T-helper 22 cell (primary cell): ENCODE measurements around the gene MAP3K14.
A peak's percentile ranks its signal among the peaks of the same experiment; 100 is the strongest.
"Not testable (repeated sequence)": the region's sequence is repeated elsewhere in the genome, so short reads cannot be mapped to it uniquely, and the experiment has no call there.

Source experiments
- DNase-seq: peaks from one replicate; pipeline ENCODE4 v3.0.0-alpha.2; 2020; ENCODE audit warnings: low read depth

The MAP3K14 gene

DNA sequence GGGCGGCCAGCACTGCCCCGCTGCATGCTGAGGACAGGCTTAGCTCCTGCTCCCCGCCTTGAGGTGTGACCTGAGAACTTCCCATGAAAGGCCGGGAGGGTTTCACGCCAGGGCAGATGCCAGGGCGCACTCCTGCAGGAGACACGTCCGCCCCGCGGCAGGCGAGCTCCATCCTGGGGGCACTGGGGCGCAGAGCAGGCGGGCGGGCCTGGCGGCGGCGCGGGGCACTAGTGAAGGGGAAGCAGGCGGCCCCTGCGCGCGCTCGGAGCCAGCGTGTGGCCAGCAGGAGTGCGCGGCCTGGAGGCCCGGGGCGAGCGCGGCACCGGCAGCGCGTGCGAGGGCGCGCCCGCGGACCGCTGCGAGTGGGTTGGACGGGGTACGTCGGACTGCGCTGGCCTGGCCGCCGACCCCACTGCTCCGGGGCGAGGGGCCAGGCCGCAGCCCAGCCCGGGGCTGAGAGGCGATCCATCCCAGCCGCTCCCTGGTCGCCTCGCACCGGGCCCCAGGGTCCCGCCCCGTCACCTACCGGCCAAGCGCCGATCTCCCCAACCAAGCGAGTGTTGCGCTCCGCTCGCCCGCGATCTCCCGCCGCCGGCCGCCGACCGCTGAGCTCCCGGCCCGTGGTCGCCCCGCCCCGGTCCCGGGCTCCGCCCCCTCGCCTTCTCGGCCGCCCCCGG, at the start of gene MAP3K14:
TSS of gene MAP3K14 (minus strand) at position 587 of the 677 bp plus-strand sequence. CDS start 26,275 bp downstream, outside the sequence.
- peak; percentile 52 for DNase-seq

DNA sequence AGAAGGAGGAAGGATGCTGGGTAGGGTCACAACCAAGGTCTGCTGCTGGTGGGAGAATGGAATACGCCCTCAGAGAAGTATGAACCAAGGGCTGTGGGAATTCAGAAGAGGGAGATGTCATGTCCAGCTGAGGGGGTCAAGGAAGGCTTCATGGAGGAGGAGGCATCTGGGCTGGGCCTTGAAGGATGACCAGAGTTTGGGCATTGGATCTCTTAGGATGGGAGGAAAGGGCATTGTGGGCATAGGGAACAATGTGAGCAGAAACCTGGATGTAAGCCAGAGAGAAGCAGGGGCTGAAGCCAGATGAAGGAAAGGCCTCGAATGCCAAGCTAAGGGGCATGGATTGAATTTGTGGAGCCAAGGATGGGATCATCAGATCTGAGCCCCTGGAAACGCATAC, 49.2 kb upstream of the MAP3K14 start:
- DNase-seq, result no peak

DNA sequence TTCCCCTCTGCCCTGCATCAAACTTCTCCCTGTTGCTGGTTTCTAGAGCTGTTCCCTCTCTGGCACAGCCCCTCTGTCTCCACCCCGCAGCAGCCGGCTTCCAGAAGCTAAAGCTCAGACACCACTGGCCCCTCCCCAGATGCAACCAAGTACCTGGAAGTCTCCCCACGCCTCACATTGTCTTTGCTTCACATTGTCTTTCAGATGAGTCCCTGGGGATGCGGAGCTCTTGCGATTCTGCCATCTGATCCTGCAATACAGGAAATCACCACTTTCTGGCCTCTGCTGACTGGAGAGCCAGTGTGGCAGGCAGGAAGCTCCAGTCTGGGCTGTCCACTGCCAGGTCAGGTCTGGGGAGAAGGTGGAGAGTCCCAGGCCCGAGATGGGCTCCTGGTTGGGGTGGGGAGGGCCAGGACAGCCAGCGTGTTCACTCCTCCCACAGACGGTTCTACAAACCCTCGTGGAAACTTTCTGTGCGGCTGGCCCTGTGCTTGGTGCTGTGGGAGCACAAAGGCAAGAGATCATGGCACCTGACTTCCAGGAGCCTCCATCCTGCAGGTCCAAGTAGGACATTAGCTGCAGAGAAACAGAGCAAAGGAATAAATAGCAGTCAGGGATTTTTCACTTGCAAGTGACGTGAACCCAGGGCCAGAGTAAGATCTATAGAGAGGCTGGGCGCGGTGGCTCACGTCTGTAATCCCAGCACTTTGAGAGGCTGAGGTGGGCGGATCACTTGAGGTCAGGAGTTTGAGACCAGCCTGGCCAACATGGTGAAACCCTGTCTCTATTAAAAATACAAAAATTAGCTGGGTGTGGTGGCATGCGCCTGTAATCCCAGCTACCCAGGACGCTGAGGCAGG, 47.9 kb upstream of the MAP3K14 start:
- no peak for DNase-seq

DNA sequence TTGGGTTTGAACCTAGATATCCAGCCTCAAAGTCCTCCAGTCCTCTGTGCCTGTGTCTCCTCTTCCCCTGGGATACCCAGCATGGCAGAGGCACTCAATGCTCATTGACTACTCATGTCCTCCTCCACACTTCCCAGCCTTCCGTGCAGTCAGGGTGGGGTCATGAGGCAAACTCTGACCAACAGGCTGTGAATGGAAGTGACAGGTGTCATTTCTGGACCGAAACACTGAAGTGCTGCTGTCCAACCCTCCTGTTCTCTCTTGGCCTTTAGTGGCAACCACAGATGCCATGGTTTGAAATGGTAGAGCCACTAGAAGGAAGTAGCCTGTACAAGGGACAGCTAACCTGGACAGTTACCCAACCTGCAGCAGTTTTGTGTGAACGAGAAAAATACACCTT, 46.7 kb upstream of the MAP3K14 start:
- DNase-seq, result no peak

DNA sequence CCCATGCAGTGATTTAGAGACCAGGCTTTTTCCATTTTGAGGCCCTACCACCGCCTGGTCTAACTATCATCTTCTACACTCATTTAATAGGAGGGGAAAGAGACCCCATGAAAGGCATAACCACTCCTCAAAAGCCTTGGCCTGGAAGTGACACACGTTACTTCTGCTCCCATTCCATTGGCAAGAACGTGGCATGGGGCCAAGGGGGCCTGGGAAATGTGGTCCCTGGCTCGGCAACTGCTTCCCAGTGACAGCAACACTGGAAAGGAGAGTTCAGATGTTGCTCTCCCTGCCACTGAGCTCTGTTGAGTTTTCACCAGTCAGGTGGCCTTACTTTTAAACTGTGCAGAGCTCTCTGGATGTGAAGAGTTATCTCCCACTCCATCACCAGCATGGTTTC, 45.2 kb upstream of the MAP3K14 start:
- DNase-seq, result no peak

DNA sequence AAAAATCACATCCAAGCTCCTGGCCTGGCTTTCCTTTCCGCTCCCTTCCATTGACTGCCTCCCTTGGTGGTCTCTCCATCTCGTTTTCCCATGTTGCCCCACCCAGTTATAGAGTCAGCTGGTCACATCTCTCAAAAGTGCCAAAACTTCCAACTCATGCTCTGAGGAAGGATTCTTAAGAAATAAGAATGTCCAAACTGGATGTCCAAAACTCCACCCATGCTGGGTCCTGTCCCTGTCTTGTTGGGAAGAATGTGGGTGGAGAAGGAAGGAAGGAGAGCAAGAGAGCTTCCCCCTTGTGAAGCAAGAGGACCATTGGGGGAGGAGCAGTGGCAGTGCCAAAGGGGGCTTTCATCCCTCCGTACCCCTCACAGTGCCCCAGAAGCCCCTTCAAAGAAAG, 44.6 kb upstream of the MAP3K14 start:
- DNase-seq, result no peak

DNA sequence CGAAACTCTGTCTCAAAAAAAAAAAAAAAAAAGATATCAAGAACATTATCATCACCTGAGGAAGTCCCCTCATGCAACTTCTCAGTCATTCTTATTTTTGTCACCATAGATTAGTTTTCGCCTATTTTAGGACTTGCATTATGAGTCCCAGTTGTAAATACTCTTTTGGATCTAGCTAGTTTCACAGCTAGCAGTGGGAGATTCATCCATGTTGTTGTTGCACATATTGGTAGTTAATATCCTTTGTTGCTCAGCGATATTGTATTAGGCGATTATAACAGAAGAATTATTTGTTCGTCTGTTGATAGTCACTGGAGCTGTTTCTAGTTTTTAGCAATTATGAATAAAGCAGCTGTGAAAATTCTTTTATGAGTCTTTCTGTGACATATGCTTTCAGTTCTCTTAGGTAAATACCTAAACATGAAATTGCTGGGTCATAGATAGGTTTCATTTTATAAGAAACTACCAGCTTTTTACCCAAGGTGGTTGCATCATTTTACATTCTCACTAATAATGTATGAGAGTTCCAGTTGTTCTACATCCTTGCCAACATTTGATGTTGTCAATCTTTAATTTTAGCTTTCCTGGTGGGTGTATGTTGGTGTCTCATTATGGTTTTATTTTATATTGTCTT, 40.7 kb upstream of the MAP3K14 start:
- no peak for DNase-seq

DNA sequence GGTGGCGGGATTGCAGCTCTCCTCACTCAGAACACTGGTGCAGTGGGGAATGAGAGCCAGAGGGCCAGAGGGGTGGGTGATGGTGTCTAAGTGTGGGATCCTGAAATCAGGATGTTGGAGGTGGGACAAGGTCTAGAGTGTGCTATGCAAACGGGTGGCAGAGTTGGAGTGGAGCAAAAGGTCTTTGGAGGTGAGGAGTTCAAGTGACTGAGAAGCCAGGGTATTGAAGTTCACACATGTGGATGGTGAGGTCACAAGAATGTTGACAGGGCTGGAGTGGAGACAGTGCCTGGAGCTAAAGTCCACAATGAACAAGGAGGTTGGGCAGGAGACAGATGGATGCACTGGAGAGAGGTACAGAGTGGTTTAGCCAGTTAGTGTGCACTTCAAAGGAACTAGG, 38.3 kb upstream of the MAP3K14 start:
- no peak for DNase-seq

DNA sequence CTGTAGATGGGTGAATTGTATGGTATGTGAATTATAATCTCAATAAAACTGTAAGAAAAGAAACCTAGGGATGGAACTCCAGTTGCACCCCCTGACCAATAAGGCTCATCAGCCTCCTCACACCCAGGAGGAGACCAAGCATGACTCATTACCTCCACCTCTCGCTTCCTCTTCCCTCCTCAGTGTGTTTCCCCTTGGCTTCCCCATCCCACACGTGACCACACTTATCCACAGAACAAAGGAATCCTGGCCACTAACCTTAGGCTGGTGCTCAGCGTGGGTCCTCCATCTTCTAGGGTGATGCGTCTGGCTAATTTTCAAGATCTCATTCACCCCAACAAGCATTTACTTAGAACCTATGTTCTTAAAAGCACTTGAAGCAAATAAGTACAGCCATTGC, 36.2 kb upstream of the MAP3K14 start:
- no peak for DNase-seq

DNA sequence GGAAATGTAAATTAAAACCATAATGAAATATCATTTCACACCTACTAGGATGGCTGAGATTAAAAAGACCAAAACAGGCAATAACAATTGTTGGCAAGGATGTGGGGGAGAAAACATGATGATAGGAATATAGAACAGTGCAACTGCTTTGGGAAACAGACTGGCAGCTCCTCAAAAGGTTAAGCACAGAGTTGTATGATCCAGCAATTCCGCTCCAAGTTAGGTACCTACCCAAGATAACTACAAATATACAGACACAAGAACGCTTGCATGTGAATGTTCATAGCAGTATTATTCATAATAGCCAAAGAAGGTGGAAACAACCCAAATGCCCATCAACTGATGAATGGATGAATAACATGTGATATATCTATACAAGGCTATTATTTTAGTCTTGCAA, 35.0 kb upstream of the MAP3K14 start:
- no peak for DNase-seq

DNA sequence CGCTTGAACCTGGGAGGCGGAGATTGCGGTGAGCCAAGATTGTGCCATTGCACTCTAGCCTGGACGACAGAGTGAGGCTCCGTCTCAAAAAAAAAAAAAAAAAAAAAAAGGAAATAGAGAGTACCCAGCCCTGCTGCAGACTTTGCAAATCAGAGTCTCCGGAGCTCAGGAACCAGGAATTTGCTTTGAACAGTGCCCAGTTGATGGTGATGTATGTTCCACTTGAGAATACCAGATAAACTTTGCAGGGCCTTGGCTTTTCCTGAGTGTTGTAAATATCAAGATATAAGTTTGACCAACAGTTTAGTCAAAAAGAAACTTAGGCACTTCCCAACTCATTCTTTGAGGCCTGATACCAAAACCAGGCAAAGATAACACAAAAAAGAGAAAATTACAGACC, 30.6 kb upstream of the MAP3K14 start:
- DNase-seq, result no peak

DNA sequence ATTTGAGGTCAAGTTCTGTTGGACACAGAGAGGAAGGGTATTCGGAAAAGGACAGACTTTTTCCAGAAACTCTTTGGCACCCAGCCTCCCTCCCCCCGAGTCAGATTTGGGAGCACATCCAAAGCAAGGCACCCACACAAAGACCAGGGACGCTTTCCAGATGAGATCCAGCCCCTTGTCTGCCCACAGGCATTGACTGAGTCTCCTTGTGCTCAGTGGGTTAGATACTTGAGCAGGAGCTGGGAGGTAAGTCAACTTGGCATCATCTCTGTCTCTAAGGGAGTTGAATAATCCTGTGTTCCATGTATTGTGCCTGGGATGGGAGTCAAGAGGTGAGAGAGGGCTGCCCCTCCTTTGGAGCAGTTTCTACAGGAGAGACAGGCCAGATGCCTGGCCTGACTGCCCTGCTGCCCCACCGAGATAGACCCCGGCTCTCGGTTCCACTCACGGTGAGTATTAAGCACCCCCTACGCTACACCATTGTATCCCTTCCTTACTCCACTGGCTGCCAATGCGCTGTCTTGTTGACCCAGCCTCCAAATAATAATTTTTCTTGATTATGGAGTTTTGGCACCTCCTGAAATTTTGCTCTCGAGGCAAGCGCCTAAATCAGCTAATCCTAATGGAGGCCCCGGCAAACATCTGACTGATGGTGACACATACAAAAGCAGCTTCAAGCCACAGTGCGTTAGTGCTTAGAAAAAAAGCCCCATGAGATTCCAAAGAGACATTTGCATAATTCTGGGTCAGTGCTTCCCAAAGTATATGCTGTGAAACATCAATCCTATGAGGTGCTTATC, 29.6 kb upstream of the MAP3K14 start:
- DNase-seq, result no peak

DNA sequence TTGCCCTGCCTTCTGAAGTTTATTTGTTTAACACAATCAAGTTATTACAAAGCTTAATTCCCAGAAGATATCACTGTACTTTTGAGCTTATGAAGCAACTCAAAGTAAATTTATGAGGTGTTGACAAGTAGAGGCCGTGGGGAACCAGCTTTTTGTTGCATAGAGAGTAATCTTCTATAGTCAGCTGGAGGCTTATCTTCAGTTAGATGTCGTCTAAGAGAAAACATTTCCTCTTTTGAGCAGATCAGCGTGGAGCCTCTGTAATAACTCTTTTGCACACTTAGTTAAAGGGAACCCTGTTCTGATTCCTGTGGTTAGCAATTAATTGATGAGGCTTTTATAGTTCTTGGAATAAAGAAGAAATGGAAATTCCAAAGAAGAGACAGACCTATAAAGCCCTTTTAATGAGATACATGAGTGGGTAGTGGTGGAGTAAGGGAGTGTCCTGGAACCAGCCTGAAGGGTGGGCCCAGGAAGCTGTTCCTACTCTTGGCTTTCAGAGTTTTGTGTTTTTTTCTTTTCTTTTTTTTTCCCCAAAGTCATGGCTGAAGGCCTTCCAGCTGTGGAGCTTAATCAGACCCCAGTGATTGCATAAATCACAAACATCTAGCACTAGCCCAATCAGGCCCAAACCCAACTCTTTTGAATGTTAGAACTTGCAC, 28.9 kb upstream of the MAP3K14 start:
- no peak for DNase-seq

DNA sequence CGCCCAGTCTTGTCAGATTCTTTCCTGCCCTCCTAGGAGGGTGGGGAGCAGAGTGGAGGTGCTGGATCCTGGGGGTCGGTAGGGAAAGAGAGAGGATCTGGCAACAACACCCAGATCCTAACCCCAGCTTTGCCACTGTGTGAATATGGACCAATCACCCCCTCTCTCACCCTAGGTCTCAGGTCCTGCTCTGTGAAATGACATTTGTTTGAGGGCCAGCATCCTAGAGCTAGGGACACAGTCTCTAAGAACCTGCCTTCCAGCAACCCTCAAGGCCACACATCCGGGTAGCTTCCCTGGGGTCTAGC, 28.4 kb upstream of the MAP3K14 start:
- no peak for DNase-seq

DNA sequence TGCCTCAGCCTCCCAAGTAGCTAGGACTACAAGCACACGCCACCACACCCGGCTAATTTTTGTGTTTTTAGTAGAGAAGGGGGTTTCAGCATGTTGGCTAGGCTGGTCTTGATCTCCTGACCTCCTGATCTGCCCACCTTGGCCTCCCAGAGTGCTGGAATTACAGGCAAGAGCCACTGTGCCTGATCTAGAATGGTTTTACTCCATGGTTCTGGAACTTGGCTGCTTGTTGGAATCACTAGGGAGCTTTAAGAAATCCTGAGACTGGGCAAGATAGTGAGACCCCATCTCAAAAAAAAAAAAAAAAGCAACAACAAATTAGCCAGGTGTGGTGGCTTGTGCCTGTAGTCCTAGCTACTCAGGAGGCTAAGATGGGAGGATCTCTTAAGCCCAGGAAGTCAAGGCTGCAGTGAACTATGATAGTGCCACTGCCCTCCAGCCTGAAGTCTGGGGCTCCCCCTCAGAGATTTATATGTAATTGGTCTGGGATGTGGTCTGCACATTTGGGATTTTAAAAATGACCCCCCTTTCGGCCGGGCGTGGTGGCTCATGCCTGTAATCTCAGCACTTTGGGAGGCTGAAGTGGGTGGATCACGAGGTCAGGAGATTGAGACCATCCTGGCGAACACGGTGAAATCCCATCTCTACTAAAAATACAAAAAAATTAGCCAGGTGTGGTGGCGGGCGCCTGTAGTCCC, 27.3 kb upstream of the MAP3K14 start:
- not testable (repeated sequence) for DNase-seq

DNA sequence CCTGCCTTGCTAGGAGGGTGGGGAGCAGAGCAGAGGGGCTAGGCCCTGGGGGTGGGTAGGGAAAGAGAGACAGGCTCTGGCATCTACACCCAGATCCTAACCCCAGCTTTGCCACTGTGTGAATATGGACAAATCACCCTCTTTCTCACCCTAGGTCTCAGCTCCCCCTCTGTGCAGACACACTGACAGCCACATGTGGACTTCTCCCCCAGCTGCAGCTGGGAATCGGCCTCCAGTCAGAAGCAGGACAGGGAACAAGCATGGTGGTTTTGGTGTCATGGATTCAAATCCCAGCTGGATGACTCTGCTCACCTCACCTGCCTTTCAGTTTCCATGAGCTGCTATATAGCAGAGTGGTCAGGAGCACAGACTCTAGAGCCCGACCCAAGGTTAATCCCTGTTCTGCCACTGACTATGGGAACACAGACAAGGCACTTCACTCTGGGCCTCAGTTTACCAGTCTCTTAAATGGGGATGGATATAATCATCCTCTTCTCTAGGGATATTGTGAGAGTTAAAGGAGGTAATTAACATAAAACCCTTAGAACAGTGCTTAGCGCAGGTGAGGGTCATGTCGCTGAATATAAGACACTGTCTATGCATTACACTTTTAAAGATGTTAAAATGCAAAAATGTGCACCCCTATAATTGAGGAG, 26.2 kb upstream of the MAP3K14 start:
- DNase-seq, result no peak

DNA sequence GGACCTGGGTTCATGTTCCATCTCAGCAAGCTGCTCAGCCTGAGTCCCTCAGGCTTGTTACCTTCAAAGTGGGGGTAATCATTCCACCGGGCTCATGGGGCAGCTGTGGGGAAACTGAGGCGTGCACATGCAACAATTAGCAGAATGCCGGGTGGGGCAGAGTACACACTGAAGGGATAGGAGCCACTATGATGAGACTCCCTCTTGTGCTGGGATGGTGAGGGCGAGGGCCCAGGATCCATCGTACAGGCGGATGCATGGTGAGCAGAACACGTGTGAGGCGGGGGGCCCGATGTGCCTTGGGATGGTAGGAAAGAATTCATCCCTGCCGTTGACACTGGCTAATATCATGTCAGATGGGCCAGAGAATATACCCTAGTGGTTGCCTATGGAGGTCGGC, 25.5 kb upstream of the MAP3K14 start:
- DNase-seq, result no peak

DNA sequence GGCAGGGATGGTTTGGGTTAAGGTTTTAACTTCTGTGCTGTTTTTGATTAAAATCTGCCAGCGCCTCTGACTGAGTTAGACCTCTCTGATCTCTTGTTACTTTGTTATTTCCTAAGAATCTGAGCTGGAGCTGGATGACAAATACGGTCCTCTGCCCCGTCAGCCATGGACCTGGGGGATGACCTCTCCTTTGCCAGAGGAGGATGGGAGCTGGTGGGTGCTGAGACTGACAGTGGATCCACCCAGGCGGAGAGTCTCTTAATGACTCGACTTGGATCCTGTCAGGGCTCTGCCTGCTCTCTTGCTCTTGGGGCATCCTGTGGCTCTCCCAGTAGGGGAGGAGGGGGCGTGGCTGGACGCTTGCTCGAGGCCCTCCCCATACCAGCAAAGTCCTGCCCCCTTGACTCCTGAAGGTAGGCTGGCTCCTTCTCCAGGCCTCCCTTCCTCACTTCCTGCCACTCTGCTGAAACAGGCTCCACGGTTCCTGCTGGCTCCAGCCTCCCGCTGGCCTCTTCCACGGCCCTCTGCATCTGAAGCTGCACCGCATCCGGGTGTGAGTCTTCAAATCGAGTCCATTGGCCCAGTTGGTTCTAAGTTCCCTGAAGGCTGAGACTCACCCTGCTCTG, 24.8 kb upstream of the MAP3K14 start:
- no peak for DNase-seq

DNA sequence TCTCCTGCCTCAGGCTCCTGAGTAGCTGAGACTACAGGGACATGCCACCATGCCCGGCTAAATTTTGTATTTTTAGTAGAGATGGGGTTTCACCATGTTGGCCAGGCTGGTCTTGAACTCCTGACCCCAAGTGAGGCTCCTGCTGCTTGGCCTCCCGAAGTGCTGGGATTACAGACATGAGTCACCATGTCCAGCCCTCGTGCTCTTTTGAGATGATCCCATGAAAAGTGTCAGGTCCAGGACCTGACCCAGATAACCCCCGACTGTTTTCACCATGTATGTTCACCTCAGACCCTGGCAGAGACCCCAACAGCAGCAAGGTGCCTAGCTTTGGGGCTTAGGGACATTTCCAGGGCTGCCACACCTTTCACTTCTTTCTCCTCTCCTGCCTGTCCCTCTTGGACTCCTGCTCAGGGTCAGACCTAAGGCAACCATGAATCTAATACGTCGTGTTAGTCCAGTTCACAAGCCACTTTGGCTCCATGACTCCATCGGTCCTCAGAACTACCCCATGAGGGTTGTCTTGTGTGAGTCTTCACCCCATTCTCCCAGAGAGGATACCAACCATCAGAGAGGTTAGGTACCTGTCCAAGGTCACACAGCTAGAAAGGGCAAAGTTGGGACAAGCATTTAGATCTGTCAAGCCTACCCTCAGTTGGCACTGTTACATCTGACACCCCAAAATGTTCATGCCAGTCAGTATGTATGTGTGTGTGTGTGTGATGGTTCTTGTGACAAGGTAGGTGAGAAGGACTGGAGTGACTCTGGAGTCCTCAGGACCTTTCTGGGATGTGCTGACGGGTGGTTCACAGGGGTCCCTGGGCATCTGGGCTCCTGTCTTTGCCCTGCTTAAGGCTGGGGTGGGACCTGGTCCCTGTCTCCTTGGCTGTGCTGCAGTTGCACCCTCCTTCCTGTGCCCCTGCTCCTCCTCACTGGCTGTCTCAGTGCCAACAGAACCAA, 23.1 kb upstream of the MAP3K14 start:
- no peak for DNase-seq
